Lower leg skin (tissue), 3 donors: ENCODE results near the gene POLR2H.
A peak's percentile ranks its signal among the peaks of the same experiment; 100 is the strongest.

ENCODE experiments used
- POLR2A ChIP-seq, 2 donors: fragments of 450-650 bp; IDR thresholded peaks; one replicate each; pipeline ENCODE4 v1.6.1; 2016 to 2017; ENCODE audit warnings: antibody characterized with exemption in 2 of 2, mild to moderate bottlenecking in 1 of 2, moderate library complexity in 1 of 2
- TF ChIP-seq, protein P1 (sequence below), 3 donors: fragments of 450-650 bp; IDR thresholded peaks; one replicate each; pipeline ENCODE4 v1.5.1; 2016; ENCODE audit warnings: antibody characterized with exemption in 3 of 3, mild to moderate bottlenecking in 3 of 3, moderate library complexity in 2 of 3

- TF ChIP-seq, protein P1, sequence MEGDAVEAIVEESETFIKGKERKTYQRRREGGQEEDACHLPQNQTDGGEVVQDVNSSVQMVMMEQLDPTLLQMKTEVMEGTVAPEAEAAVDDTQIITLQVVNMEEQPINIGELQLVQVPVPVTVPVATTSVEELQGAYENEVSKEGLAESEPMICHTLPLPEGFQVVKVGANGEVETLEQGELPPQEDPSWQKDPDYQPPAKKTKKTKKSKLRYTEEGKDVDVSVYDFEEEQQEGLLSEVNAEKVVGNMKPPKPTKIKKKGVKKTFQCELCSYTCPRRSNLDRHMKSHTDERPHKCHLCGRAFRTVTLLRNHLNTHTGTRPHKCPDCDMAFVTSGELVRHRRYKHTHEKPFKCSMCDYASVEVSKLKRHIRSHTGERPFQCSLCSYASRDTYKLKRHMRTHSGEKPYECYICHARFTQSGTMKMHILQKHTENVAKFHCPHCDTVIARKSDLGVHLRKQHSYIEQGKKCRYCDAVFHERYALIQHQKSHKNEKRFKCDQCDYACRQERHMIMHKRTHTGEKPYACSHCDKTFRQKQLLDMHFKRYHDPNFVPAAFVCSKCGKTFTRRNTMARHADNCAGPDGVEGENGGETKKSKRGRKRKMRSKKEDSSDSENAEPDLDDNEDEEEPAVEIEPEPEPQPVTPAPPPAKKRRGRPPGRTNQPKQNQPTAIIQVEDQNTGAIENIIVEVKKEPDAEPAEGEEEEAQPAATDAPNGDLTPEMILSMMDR (IDR thresholded peaks at IDR 0.05), result no peak
- peak in 1 of 2 donors; percentile 54 for TF ChIP-seq POLR2A (IDR thresholded peaks at IDR 0.05)
These were observed 46.6 kb upstream of the POLR2H start for GRCh38 chr3:184314700-184315542.
